ENCODE results near the gene ZC3H6. TPM values are rescaled to one million over a fixed set of nuclear protein-coding genes. Genes with fewer than 3 reads are reported as not detected.

The ZC3H6 gene
- total and polyA plus RNA-seq, 2 experiments from 2014 or later, result 2.9 to 10.7 TPM

- Histone ChIP-seq H3K27ac (no peak overlapping the region), H3K9me3 (ENCODE audit: low read depth) (no peaks in the 10 kb centered on the region), H3K4me3 (no peak overlapping the region), H3K36me3 (peaks cover 24% of the 10 kb centered on the region), H3K27me3 (no peaks in the 10 kb centered on the region), H3K4me1 (ENCODE audit: low read depth) (no peaks in the 10 kb centered on the region)
- TF ChIP-seq, protein P1, sequence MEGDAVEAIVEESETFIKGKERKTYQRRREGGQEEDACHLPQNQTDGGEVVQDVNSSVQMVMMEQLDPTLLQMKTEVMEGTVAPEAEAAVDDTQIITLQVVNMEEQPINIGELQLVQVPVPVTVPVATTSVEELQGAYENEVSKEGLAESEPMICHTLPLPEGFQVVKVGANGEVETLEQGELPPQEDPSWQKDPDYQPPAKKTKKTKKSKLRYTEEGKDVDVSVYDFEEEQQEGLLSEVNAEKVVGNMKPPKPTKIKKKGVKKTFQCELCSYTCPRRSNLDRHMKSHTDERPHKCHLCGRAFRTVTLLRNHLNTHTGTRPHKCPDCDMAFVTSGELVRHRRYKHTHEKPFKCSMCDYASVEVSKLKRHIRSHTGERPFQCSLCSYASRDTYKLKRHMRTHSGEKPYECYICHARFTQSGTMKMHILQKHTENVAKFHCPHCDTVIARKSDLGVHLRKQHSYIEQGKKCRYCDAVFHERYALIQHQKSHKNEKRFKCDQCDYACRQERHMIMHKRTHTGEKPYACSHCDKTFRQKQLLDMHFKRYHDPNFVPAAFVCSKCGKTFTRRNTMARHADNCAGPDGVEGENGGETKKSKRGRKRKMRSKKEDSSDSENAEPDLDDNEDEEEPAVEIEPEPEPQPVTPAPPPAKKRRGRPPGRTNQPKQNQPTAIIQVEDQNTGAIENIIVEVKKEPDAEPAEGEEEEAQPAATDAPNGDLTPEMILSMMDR (IDR thresholded peaks at IDR 0.05; ENCODE audit: low read depth, low read length), result no peak
- peak in 1 of 2 donors; percentile 21 for DNase-seq (ENCODE audit: low read depth in 1 of 2, low spot score in 1 of 2)
Observed at GRCh38 chr2:112314856-112315255, 39.5 kb downstream of the ZC3H6 start.

- H3K4me3 ChIP-seq, result no peak overlapping the region
- peaks cover 14% of the 10 kb centered on the region for H3K36me3 ChIP-seq
- H3K9me3 ChIP-seq (ENCODE audit: low read depth), result no peaks in the 10 kb centered on the region
- TF ChIP-seq, protein P1 (IDR thresholded peaks at IDR 0.05; ENCODE audit: low read depth, low read length), result no peak
- H3K4me1 ChIP-seq (ENCODE audit: low read depth), result no peaks in the 10 kb centered on the region
- no peaks in the 10 kb centered on the region for H3K27me3 ChIP-seq
- H3K27ac ChIP-seq, result no peak overlapping the region
- peak in 1 of 2 donors; percentile 35 for DNase-seq (ENCODE audit: low read depth in 1 of 2, low spot score in 1 of 2)
Observed at GRCh38 chr2:112317303-112318158, 42.1 kb downstream of the ZC3H6 start.

DNA sequence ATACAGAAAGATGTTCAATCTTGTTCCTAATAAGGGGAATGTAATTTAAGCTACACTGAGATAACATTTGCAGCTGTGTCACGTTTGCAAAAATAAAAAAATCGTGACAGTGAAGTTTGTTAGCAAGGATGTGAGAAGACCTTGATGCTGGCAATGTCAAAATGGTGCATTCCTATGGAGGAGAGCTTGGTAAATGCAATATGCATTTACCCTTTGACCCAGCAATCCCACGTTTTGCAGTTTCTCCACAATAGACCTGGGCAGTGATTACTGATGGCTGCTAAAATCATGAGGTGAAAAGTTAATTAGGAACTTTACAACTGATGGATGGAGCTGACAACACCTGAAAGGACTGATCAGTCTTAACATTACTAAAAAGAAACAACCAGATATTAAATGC lies 43.1 kb downstream of the ZC3H6 start:
- no peaks in the 10 kb centered on the region for H3K9me3 ChIP-seq (ENCODE audit: low read depth)
- H3K4me1 ChIP-seq (ENCODE audit: low read depth), result no peaks in the 10 kb centered on the region
- TF ChIP-seq, protein P1 (IDR thresholded peaks at IDR 0.05; ENCODE audit: low read depth, low read length), result no peak
- no peak overlapping the region for H3K27ac ChIP-seq
- no peak for DNase-seq (ENCODE audit: low read depth in 1 of 2, low spot score in 1 of 2)
- no peak overlapping the region for H3K4me3 ChIP-seq
- no peaks in the 10 kb centered on the region for H3K27me3 ChIP-seq
- H3K36me3 ChIP-seq, result peaks cover 18% of the 10 kb centered on the region

- H3K9me3 ChIP-seq (ENCODE audit: low read depth), result no peaks in the 10 kb centered on the region
- H3K4me1 ChIP-seq (ENCODE audit: low read depth), result no peaks in the 10 kb centered on the region
- H3K27me3 ChIP-seq, result no peaks in the 10 kb centered on the region
- TF ChIP-seq, protein P1 (IDR thresholded peaks at IDR 0.05; ENCODE audit: low read depth, low read length), result no peak
- no peak for DNase-seq (ENCODE audit: low read depth in 1 of 2, low spot score in 1 of 2)
- H3K4me3 ChIP-seq, result no peak overlapping the region
- H3K36me3 ChIP-seq, result peaks cover 35% of the 10 kb centered on the region
- no peak overlapping the region for H3K27ac ChIP-seq
Observed at GRCh38 chr2:112321375-112322320, 46.3 kb downstream of the ZC3H6 start.

- DNase-seq (ENCODE audit: low read depth in 1 of 2, low spot score in 1 of 2), result no peak
- no peaks in the 10 kb centered on the region for H3K9me3 ChIP-seq (ENCODE audit: low read depth)
- TF ChIP-seq, protein P1 (IDR thresholded peaks at IDR 0.05; ENCODE audit: low read depth, low read length), result no peak
Observed at GRCh38 chr2:112322919-112323318, 47.5 kb downstream of the ZC3H6 start.

More at GRCh38 chr2:112322919-112323318, 47.5 kb downstream of the ZC3H6 start:
- Histone ChIP-seq H3K36me3 (peaks cover 34% of the 10 kb centered on the region), H3K4me1 (ENCODE audit: low read depth) (no peaks in the 10 kb centered on the region), H3K4me3 (no peak overlapping the region), H3K27ac (no peak overlapping the region), H3K27me3 (no peaks in the 10 kb centered on the region)

Data from cardiac muscle cell (in vitro differentiated cells and primary cell).